IPS-15b (cell line): ENCODE measurements around the gene LMCD1.
A peak's percentile ranks its signal among the peaks of the same experiment; 100 is the strongest.

ENCODE experiments used
- H3K27me3 ChIP-seq: one replicate; pipeline ENCODE4 v1.6.1; 2013; ENCODE audit warnings: low read length; ENCODE audit not compliant: control insufficient read depth, insufficient read depth
- H3K36me3 ChIP-seq: one replicate; pipeline ENCODE4 v1.6.1; 2013; ENCODE audit warnings: low read length; ENCODE audit not compliant: control insufficient read depth, insufficient read depth
- H3K4me1 ChIP-seq: one replicate; pipeline ENCODE4 v1.6.1; 2013; ENCODE audit warnings: mild to moderate bottlenecking, low read length; ENCODE audit not compliant: control insufficient read depth, insufficient read depth
- H3K4me3 ChIP-seq: one replicate; pipeline ENCODE4 v1.5.1; 2013; ENCODE audit warnings: low read depth, low read length
- H3K9ac ChIP-seq: one replicate; pipeline ENCODE4 v1.6.1; 2013; ENCODE audit warnings: low read depth, mild to moderate bottlenecking, low read length
- H3K9me3 ChIP-seq: one replicate; pipeline ENCODE4 v1.6.1; 2013; ENCODE audit warnings: mild to moderate bottlenecking, low read length; ENCODE audit not compliant: control insufficient read depth, insufficient read depth

The LMCD1 gene

GRCh38 chr3:8497582-8497981 is 4.0 kb upstream of the LMCD1 start:
- Histone ChIP-seq H3K4me1 (peaks cover 45% of the 10 kb centered on the region), H3K9ac (no peak overlapping the region), H3K9me3 (no peaks in the 10 kb centered on the region), H3K27me3 (no peaks in the 10 kb centered on the region), H3K4me3 (no peak overlapping the region), H3K36me3 (no peaks in the 10 kb centered on the region)

DNA sequence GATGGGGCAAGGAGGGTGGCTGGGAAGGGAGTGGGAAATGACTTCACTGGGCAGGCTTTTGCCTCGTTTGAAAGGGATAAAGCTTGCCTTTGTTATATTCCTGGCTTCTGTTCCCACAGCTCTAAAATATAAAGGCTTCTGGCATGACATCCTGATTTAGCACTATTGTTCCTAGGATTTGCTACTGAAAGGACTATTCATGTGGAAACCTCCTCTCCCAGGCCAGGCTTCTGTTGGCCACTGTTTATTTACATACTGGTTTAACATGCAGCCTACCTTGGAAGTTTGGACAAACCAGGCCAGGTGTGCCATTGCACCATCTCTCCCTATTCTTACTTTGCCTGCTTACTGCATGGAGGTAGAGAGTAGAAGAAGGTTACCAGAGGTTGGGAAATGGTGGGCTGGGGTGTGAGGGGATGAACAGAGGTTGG is 2.4 kb upstream of the LMCD1 start:
- H3K4me3 ChIP-seq = peak overlapping the region; percentile 19
- H3K36me3 ChIP-seq = no peaks in the 10 kb centered on the region
- H3K9ac ChIP-seq = peak overlapping the region; percentile 48
- no peaks in the 10 kb centered on the region for H3K9me3 ChIP-seq
- H3K27me3 ChIP-seq = no peaks in the 10 kb centered on the region
- peaks cover 42% of the 10 kb centered on the region for H3K4me1 ChIP-seq

GRCh38 chr3:8500319-8500988 is 1.2 kb upstream of the LMCD1 start:
- Histone ChIP-seq H3K4me3 (peak overlapping the region; percentile 35), H3K27me3 (no peaks in the 10 kb centered on the region), H3K36me3 (no peaks in the 10 kb centered on the region), H3K4me1 (peaks cover 35% of the 10 kb centered on the region), H3K9ac (no peak overlapping the region), H3K9me3 (no peaks in the 10 kb centered on the region)

DNA sequence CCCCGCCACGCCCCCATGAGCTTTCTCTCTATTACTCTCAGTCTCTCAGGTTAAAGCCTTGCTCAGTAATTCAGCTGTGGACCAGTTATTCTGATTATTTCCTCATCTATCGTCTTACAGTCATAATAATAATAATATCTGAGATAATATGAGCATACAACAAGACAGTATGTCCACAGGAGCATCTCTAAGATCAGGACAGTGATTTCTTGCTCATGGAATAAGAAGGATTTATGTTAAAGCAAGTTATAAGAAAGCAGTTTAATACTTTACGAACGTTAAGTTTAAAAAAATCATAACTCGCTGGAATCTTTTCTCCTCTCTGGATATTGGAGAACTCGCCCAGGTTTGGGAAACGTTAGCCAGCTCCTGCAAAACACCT is 643 bp upstream of the LMCD1 start:
- H3K9me3 ChIP-seq = no peaks in the 10 kb centered on the region
- peaks cover 35% of the 10 kb centered on the region for H3K4me1 ChIP-seq
- H3K4me3 ChIP-seq = peak overlapping the region; percentile 38
- H3K27me3 ChIP-seq = no peaks in the 10 kb centered on the region
- H3K9ac ChIP-seq = peak overlapping the region; percentile 49
- no peaks in the 10 kb centered on the region for H3K36me3 ChIP-seq

- Histone ChIP-seq H3K4me1 (peaks cover 33% of the 10 kb centered on the region), H3K36me3 (no peaks in the 10 kb centered on the region), H3K9me3 (no peaks in the 10 kb centered on the region), H3K4me3 (no peak overlapping the region), H3K27me3 (no peaks in the 10 kb centered on the region), H3K9ac (no peak overlapping the region)
Measured at GRCh38 chr3:8503461-8503860, 1.8 kb downstream of the LMCD1 start.

DNA sequence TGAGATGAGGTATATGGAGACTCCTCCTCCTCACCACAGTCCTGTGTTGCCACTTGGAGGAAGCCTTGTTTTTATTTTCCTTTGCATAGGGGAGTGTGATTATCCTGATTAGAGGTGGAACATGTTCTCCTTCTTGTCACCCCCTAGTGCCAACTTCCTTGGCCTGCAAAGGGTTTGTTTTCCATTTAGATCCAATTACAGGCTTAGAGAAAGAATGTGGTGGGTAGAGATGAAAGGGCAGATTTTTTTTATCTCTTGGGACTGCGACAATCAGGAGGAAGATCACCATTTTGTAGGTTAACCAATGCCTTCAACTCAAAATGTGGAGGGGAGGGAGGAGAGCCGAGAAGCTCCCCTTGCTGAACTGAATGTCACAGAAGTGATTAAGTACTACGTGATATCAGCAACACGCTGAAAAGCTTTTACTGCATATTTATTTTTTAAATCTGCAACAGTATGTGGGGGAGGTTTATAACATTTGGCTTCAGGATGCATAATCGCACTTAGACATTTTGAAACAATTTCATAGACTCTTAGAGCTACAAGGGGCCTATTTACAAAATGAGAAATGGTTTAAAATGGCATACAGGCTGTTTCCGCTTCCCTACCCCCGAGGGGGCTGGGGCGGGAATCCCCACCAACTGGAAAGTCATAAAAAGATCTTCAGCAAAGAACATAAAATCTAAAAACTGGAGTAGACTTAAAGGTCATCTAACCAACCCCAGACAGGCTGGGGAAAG is 2.4 kb downstream of the LMCD1 start:
- H3K9me3 ChIP-seq = no peaks in the 10 kb centered on the region
- H3K27me3 ChIP-seq = no peaks in the 10 kb centered on the region
- peaks cover 27% of the 10 kb centered on the region for H3K4me1 ChIP-seq
- no peak overlapping the region for H3K9ac ChIP-seq
- H3K4me3 ChIP-seq = no peak overlapping the region
- no peaks in the 10 kb centered on the region for H3K36me3 ChIP-seq

DNA sequence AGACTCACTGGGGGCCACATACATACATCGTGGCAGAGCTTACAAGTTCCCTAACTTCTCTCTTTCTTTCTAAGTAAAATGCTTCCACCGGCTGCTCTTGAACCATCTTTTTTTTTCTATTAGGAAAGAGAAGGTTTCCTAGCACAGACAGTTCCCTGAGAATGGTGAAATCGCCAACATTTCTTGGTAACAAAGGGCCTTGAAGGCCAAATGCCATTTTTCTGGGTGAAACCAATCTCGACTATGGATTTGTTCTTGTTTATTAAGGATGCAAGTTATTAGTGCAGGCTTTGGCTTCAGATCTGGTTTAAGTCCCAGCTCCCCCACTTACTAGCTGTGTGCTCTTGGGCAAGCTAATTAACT is 3.0 kb downstream of the LMCD1 start:
- Histone ChIP-seq H3K9ac (no peak overlapping the region), H3K36me3 (no peaks in the 10 kb centered on the region), H3K27me3 (no peaks in the 10 kb centered on the region), H3K9me3 (no peaks in the 10 kb centered on the region), H3K4me3 (no peak overlapping the region), H3K4me1 (peaks cover 23% of the 10 kb centered on the region)

GRCh38 chr3:8505621-8506020 is 4.0 kb downstream of the LMCD1 start:
- no peaks in the 10 kb centered on the region for H3K9me3 ChIP-seq
- peaks cover 13% of the 10 kb centered on the region for H3K4me1 ChIP-seq
- H3K27me3 ChIP-seq = no peaks in the 10 kb centered on the region
- H3K36me3 ChIP-seq = no peaks in the 10 kb centered on the region
- no peak overlapping the region for H3K9ac ChIP-seq
- H3K4me3 ChIP-seq = no peak overlapping the region

DNA sequence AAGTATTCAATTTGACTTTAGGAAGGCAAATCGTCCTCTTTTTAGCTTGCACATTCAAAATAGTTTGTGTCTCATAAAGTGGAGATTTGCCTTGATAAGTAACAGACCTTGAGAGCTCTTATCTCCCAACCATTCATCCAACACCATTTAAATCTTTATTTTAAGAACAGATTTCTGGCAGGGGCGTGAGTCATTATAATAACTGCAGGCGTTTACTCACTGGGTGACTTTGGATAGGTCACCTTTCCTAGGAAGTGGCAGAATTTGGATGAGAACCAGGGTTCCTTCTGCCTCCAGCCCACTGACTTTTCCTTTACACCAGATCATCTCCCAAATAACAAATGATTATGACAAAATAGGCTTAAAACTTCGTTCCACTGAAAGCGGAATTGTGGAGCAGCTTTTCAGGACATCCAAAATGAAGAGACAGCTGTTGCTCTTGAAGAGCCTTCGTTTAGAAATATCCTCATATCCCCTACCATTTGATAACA is 5.0 kb downstream of the LMCD1 start:
- Histone ChIP-seq H3K4me3 (no peak overlapping the region), H3K9ac (no peak overlapping the region), H3K36me3 (no peaks in the 10 kb centered on the region), H3K27me3 (no peaks in the 10 kb centered on the region), H3K4me1 (peaks cover 13% of the 10 kb centered on the region), H3K9me3 (no peaks in the 10 kb centered on the region)

DNA sequence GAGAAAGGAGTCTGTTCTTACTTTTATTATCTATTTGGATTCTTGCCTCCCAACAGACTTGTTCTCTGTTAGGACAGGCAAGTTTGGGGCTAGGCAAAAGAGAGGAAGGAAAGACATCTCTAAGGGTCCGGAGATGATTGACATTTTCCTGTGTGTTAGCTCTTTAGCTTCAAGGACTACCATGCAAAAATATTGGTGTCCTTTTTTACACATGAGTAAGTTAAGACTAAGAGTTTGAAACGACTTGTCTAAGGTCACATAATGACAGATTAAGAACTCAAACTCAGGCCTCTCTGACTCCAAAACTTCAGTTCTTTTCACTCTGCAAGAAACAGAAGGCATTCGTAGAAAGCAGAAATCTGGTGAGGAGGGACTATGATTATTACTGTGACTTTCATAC is 5.9 kb downstream of the LMCD1 start:
- Histone ChIP-seq H3K36me3 (no peaks in the 10 kb centered on the region), H3K4me1 (peaks cover 13% of the 10 kb centered on the region), H3K27me3 (no peaks in the 10 kb centered on the region), H3K9ac (no peak overlapping the region), H3K4me3 (no peak overlapping the region), H3K9me3 (no peaks in the 10 kb centered on the region)

DNA sequence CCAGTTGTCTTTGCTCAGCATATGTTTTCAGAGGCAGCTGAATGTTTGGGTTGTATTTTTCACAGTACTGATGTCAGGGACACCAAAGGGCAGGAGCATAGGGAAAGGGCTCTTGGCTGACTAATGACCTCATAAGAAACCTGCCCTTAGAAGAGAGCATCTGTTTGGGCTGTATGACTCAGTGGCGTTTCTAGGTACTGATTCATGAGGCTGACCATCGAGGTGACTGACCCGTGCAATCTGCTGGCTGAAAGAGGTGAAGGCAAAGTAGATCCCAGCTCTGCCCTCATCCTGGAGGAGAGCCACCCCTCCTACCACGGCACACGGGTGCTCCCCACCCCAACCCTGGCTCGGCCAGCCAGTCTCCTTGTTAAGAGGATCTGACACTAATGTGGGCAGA is 8.3 kb downstream of the LMCD1 start:
- H3K4me3 ChIP-seq = no peak overlapping the region
- H3K9me3 ChIP-seq = no peaks in the 10 kb centered on the region
- H3K27me3 ChIP-seq = no peaks in the 10 kb centered on the region
- no peaks in the 10 kb centered on the region for H3K36me3 ChIP-seq
- H3K4me1 ChIP-seq = peaks cover 6% of the 10 kb centered on the region
- no peak overlapping the region for H3K9ac ChIP-seq

- H3K36me3 ChIP-seq = no peaks in the 10 kb centered on the region
- no peak overlapping the region for H3K9ac ChIP-seq
- H3K9me3 ChIP-seq = no peaks in the 10 kb centered on the region
- H3K4me3 ChIP-seq = no peak overlapping the region
- no peaks in the 10 kb centered on the region for H3K4me1 ChIP-seq
- no peaks in the 10 kb centered on the region for H3K27me3 ChIP-seq
Measured at GRCh38 chr3:8512234-8512633, 10.6 kb downstream of the LMCD1 start.
